ENCODE data around the gene OVAAL. TPM values are rescaled to one million over a fixed set of nuclear protein-coding genes. Genes with fewer than 3 reads are reported as not detected.

Gene OVAAL
- total and polyA plus RNA-seq, 9 of the 15 experiments (the other 6 are each of a cell fraction or from before 2014, with no cell fraction given) = 0.04 to 0.18 (median 0.08) TPM; not detected in 4

DNA sequence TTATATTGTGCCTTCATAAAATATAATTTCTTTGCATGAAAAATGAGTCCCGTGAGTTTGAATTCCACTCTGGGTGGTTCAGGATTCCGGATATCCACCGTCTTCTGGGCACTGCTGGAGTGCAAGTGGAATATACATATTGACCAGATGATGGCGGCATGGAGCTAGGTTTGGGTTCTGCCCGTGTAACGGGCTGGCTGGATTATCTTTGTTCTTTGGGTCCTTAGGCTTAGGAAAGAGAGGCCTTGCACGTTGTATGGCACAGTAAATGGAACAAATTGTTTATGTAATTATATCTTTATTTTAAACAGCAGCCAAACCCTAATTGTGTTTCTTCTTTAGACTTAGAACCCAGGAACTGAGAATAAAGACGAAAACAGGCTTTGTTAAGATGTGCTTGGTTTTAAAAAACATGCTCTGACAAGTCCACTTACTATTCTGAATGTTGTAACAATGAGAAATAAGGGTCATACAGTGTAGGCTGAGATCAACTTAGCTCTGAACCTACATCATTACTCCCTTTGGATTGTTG is 42.8 kb upstream of the OVAAL start (continued):
- TF ChIP-seq RBFOX2 (IDR thresholded peaks at IDR 0.05; ENCODE audit: low read depth, low read length) = 0 out of 2 replicates have a peak, but pooled peaks have one; percentile 41
- no peak for TF ChIP-seq ZNF408 (CRISPR knock-in tag; IDR thresholded peaks at IDR 0.05; ENCODE audit: low read depth)
- peak; percentile 26; the same call in 1 of the 2 replicates for TF ChIP-seq L3MBTL2 (IDR thresholded peaks at IDR 0.05)
- no peak for TF ChIP-seq WHSC1 (IDR thresholded peaks at IDR 0.05; ENCODE audit: low read length)
- no peak for TF ChIP-seq LCOR (CRISPR knock-in tag; IDR thresholded peaks at IDR 0.05)
- peak; percentile 45; the same call in 1 of the 2 replicates for TF ChIP-seq ZNF175 (CRISPR knock-in tag; IDR thresholded peaks at IDR 0.05; ENCODE audit: low read depth)
- TF ChIP-seq ZNF589 (CRISPR knock-in tag; IDR thresholded peaks at IDR 0.05; ENCODE audit: low read depth) = peak; percentile 53; the same call in 1 of the 2 replicates
- peak; percentile 34 for TF ChIP-seq CXXC5 (CRISPR knock-in tag; IDR thresholded peaks at IDR 0.05)
- peak; percentile 31; the same call in 1 of the 2 replicates for TF ChIP-seq JUND (IDR thresholded peaks at IDR 0.05; ENCODE audit: borderline replicate concordance, low read depth, low read length)
- TF ChIP-seq JUND (tag; IDR thresholded peaks at IDR 0.05; ENCODE audit: borderline replicate concordance, low read depth, low read length) = no peak
- TF ChIP-seq, protein P1, sequence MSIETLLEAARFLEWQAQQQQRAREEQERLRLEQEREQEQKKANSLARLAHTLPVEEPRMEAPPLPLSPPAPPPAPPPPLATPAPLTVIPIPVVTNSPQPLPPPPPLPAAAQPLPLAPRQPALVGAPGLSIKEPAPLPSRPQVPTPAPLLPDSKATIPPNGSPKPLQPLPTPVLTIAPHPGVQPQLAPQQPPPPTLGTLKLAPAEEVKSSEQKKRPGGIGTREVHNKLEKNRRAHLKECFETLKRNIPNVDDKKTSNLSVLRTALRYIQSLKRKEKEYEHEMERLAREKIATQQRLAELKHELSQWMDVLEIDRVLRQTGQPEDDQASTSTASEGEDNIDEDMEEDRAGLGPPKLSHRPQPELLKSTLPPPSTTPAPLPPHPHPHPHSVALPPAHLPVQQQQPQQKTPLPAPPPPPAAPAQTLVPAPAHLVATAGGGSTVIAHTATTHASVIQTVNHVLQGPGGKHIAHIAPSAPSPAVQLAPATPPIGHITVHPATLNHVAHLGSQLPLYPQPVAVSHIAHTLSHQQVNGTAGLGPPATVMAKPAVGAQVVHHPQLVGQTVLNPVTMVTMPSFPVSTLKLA (conservative IDR thresholded peaks at IDR 0.05) = peak in 1 of 2 experiments; percentile 54; a peak in 2 of 4 replicates
- no peak for TF ChIP-seq E2F3 (CRISPR knock-in tag; IDR thresholded peaks at IDR 0.05)
- TF ChIP-seq TRIM24 (IDR thresholded peaks at IDR 0.05) = peak in 1 of 2 experiments; percentile 20; a peak in 1 of 4 replicates
- TF ChIP-seq RB1 (IDR thresholded peaks at IDR 0.05; ENCODE audit: low read depth) = peak; percentile 51; the same call in 1 of the 2 replicates
- peak; percentile 40; the same call in 1 of the 2 replicates for TF ChIP-seq CREM (IDR thresholded peaks at IDR 0.05; ENCODE audit: low read depth)
- 0 out of 2 replicates have a peak, but pooled peaks have one; percentile 22 for TF ChIP-seq XRCC5 (IDR thresholded peaks at IDR 0.05; ENCODE audit: low read depth, low read length)
- peak; percentile 62; the same call in 1 of the 2 replicates for TF ChIP-seq CC2D1A (IDR thresholded peaks at IDR 0.05)
- TF ChIP-seq, protein P2, sequence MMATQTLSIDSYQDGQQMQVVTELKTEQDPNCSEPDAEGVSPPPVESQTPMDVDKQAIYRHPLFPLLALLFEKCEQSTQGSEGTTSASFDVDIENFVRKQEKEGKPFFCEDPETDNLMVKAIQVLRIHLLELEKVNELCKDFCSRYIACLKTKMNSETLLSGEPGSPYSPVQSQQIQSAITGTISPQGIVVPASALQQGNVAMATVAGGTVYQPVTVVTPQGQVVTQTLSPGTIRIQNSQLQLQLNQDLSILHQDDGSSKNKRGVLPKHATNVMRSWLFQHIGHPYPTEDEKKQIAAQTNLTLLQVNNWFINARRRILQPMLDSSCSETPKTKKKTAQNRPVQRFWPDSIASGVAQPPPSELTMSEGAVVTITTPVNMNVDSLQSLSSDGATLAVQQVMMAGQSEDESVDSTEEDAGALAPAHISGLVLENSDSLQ (IDR thresholded peaks at IDR 0.05) = 0 out of 2 replicates have a peak, but pooled peaks have one; percentile 2
- TF ChIP-seq ARID1B (IDR thresholded peaks at IDR 0.05) = 0 out of 2 replicates have a peak, but pooled peaks have one; percentile 14
- 0 out of 2 replicates have a peak, but pooled peaks have one; percentile 64 for TF ChIP-seq ZFPM2 (CRISPR knock-in tag; IDR thresholded peaks at IDR 0.05)
- no peak for TF ChIP-seq RHOXF2B (CRISPR knock-in tag; conservative IDR thresholded peaks at IDR 0.05)
- peak; percentile 66; the same call in 1 of the 2 replicates for TF ChIP-seq DMBX1 (CRISPR knock-in tag; IDR thresholded peaks at IDR 0.05; ENCODE audit: borderline replicate concordance)
- peak; percentile 72 for TF ChIP-seq ARID2 (IDR thresholded peaks at IDR 0.05)
- peak; percentile 32; the same call in 1 of the 2 replicates for TF ChIP-seq EP300 (IDR thresholded peaks at IDR 0.05; ENCODE audit: low read length)
- TF ChIP-seq, protein P3, sequence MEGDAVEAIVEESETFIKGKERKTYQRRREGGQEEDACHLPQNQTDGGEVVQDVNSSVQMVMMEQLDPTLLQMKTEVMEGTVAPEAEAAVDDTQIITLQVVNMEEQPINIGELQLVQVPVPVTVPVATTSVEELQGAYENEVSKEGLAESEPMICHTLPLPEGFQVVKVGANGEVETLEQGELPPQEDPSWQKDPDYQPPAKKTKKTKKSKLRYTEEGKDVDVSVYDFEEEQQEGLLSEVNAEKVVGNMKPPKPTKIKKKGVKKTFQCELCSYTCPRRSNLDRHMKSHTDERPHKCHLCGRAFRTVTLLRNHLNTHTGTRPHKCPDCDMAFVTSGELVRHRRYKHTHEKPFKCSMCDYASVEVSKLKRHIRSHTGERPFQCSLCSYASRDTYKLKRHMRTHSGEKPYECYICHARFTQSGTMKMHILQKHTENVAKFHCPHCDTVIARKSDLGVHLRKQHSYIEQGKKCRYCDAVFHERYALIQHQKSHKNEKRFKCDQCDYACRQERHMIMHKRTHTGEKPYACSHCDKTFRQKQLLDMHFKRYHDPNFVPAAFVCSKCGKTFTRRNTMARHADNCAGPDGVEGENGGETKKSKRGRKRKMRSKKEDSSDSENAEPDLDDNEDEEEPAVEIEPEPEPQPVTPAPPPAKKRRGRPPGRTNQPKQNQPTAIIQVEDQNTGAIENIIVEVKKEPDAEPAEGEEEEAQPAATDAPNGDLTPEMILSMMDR (IDR thresholded peaks at IDR 0.05 in 2 of 3, conservative IDR thresholded peaks at IDR 0.05 in 1 of 3; ENCODE audit: insufficient read depth in 2 of 3, low read depth in 1 of 3, low read length in 3 of 3) = peak; percentile 93 to 97 (median 94)
